Measurements from ENCODE around the gene SYT7.

DNA sequence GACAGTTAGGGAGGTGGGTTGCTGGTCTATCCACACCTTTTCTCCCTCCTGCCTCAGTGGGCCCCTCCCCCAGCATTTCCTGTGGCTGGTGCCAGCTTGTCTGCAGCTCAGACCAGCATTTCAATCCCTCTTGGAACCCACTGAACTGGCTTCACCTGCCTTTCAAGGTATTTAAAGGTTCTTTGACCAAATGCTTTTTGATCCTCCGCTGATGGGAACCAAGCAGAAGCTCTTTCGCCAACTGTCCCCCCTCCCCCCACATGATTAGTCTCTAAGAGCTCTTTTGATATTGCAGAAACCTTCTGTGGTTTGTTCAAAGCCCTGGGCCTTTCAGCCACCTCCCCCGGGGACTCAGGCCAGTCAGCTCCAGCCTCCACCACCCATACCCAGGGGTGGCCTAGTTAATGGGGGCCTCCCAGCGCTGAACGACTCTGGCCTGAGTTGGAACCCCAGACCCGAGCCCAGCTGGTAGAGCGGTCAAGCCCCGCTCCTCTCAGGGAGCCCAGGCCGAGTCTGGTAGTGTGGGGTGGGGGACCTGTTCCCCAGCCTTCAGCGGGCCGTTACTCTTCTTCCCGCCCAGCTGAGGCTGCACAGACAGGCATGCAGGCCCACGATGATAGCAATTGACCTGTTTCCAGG, 6.0 kb upstream of the SYT7 start:
- TF ChIP-seq, protein P1, sequence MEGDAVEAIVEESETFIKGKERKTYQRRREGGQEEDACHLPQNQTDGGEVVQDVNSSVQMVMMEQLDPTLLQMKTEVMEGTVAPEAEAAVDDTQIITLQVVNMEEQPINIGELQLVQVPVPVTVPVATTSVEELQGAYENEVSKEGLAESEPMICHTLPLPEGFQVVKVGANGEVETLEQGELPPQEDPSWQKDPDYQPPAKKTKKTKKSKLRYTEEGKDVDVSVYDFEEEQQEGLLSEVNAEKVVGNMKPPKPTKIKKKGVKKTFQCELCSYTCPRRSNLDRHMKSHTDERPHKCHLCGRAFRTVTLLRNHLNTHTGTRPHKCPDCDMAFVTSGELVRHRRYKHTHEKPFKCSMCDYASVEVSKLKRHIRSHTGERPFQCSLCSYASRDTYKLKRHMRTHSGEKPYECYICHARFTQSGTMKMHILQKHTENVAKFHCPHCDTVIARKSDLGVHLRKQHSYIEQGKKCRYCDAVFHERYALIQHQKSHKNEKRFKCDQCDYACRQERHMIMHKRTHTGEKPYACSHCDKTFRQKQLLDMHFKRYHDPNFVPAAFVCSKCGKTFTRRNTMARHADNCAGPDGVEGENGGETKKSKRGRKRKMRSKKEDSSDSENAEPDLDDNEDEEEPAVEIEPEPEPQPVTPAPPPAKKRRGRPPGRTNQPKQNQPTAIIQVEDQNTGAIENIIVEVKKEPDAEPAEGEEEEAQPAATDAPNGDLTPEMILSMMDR (IDR thresholded peaks at IDR 0.05) = no peak
- TF ChIP-seq POLR2A (IDR thresholded peaks at IDR 0.05) = no peak

All from heart left ventricle (tissue), 13 donors.